Skeletal muscle satellite cell (primary cell): ENCODE measurements around the gene C2CD3.

ENCODE experiments used
- H3K27me3 ChIP-seq: 2 replicates; pipeline ENCODE4 v1.7.0; 2013; ENCODE audit warnings: low read length; ENCODE audit not compliant: control insufficient read depth, insufficient read depth
- H3K36me3 ChIP-seq: 2 replicates; pipeline ENCODE4 v1.7.0; 2013; ENCODE audit warnings: mild to moderate bottlenecking, control low read depth, low read length; ENCODE audit not compliant: insufficient read depth
- H3K4me1 ChIP-seq: 2 replicates; pipeline ENCODE4 v1.7.0; 2013; ENCODE audit warnings: low read length; ENCODE audit not compliant: control insufficient read depth, insufficient read depth
- H3K4me2 ChIP-seq: 2 replicates; pipeline ENCODE4 v1.7.0; 2013; ENCODE audit warnings: mild to moderate bottlenecking, low read length
- H3K4me3 ChIP-seq: 2 replicates; pipeline ENCODE4 v1.7.0; 2013; ENCODE audit warnings: low read length
- H3K9ac ChIP-seq: 2 replicates; pipeline ENCODE4 v1.7.0; 2013; ENCODE audit warnings: mild to moderate bottlenecking, low read depth, low read length, moderate library complexity
- H3K9me3 ChIP-seq: replicated peaks from 2 replicates; pipeline ENCODE4 v1.7.0; 2013; ENCODE audit warnings: mild to moderate bottlenecking, control low read depth, low read length

Gene C2CD3

GRCh38 chr11:74050465-74050864 is 120.3 kb downstream of the C2CD3 start:
- Histone ChIP-seq H3K9me3 (no peaks in the 10 kb centered on the region), H3K36me3 (peaks cover 25% of the 10 kb centered on the region)

GRCh38 chr11:74048993-74049392 is 121.8 kb downstream of the C2CD3 start:
- Histone ChIP-seq H3K9me3 (no peaks in the 10 kb centered on the region), H3K27me3 (no peaks in the 10 kb centered on the region), H3K4me1 (no peaks in the 10 kb centered on the region), H3K4me2 (no peak overlapping the region), H3K9ac (no peak overlapping the region), H3K4me3 (no peak overlapping the region), H3K36me3 (peaks cover 25% of the 10 kb centered on the region)

More at GRCh38 chr11:74050465-74050864, 120.3 kb downstream of the C2CD3 start:
- H3K4me3 ChIP-seq = no peak overlapping the region
- no peak overlapping the region for H3K9ac ChIP-seq
- peaks cover 1% of the 10 kb centered on the region for H3K4me1 ChIP-seq
- no peak overlapping the region for H3K4me2 ChIP-seq
- H3K27me3 ChIP-seq = no peaks in the 10 kb centered on the region

GRCh38 chr11:74044538-74044937 is 126.3 kb downstream of the C2CD3 start:
- H3K4me2 ChIP-seq = no peak overlapping the region
- H3K9me3 ChIP-seq = no peaks in the 10 kb centered on the region
- H3K4me3 ChIP-seq = no peak overlapping the region
- H3K4me1 ChIP-seq = no peaks in the 10 kb centered on the region
- no peaks in the 10 kb centered on the region for H3K27me3 ChIP-seq
- H3K36me3 ChIP-seq = peaks cover 37% of the 10 kb centered on the region
- H3K9ac ChIP-seq = no peak overlapping the region

- Histone ChIP-seq H3K4me3 (no peak overlapping the region), H3K4me2 (no peak overlapping the region), H3K9ac (no peak overlapping the region), H3K27me3 (no peaks in the 10 kb centered on the region), H3K36me3 (peaks cover 32% of the 10 kb centered on the region), H3K9me3 (no peaks in the 10 kb centered on the region), H3K4me1 (no peaks in the 10 kb centered on the region)
These were observed 127.4 kb downstream of the C2CD3 start for GRCh38 chr11:74043450-74043849.

- H3K4me3 ChIP-seq = no peak overlapping the region
- H3K9me3 ChIP-seq = no peaks in the 10 kb centered on the region
- H3K27me3 ChIP-seq = no peaks in the 10 kb centered on the region
- no peaks in the 10 kb centered on the region for H3K4me1 ChIP-seq
- H3K4me2 ChIP-seq = no peak overlapping the region
- H3K9ac ChIP-seq = no peak overlapping the region
- peaks cover 55% of the 10 kb centered on the region for H3K36me3 ChIP-seq
These were observed 133.5 kb downstream of the C2CD3 start for GRCh38 chr11:74037309-74037708.

- H3K4me1 ChIP-seq = no peaks in the 10 kb centered on the region
- H3K9ac ChIP-seq = no peak overlapping the region
- H3K4me2 ChIP-seq = no peak overlapping the region
- no peak overlapping the region for H3K4me3 ChIP-seq
- no peaks in the 10 kb centered on the region for H3K9me3 ChIP-seq
- peaks cover 52% of the 10 kb centered on the region for H3K36me3 ChIP-seq
- H3K27me3 ChIP-seq = no peaks in the 10 kb centered on the region
These were observed 135.5 kb downstream of the C2CD3 start for GRCh38 chr11:74035264-74035663.

GRCh38 chr11:74033046-74033445 is 137.8 kb downstream of the C2CD3 start:
- Histone ChIP-seq H3K9me3 (no peaks in the 10 kb centered on the region), H3K4me3 (no peak overlapping the region), H3K4me1 (no peaks in the 10 kb centered on the region), H3K4me2 (no peak overlapping the region), H3K36me3 (peaks cover 46% of the 10 kb centered on the region), H3K9ac (no peak overlapping the region), H3K27me3 (no peaks in the 10 kb centered on the region)

- Histone ChIP-seq H3K27me3 (no peaks in the 10 kb centered on the region), H3K9me3 (no peaks in the 10 kb centered on the region), H3K4me2 (no peak overlapping the region), H3K9ac (no peak overlapping the region), H3K36me3 (peaks cover 29% of the 10 kb centered on the region), H3K4me1 (peaks cover 13% of the 10 kb centered on the region), H3K4me3 (no peak overlapping the region)
These were observed 139.8 kb downstream of the C2CD3 start for GRCh38 chr11:74030723-74031676.

- H3K9me3 ChIP-seq = no peaks in the 10 kb centered on the region
- no peak overlapping the region for H3K4me2 ChIP-seq
- H3K36me3 ChIP-seq = no peaks in the 10 kb centered on the region
- H3K4me1 ChIP-seq = peaks cover 26% of the 10 kb centered on the region
- no peak overlapping the region for H3K4me3 ChIP-seq
- no peaks in the 10 kb centered on the region for H3K27me3 ChIP-seq
- no peak overlapping the region for H3K9ac ChIP-seq
These were observed 145.2 kb downstream of the C2CD3 start for GRCh38 chr11:74025467-74026166.

GRCh38 chr11:74024261-74025029 is 146.4 kb downstream of the C2CD3 start:
- H3K4me3 ChIP-seq = no peak overlapping the region

GRCh38 chr11:74023276-74023675 is 147.5 kb downstream of the C2CD3 start:
- H3K9me3 ChIP-seq = no peaks in the 10 kb centered on the region
- H3K36me3 ChIP-seq = no peaks in the 10 kb centered on the region
- no peak overlapping the region for H3K4me3 ChIP-seq
- no peak overlapping the region for H3K4me2 ChIP-seq
- no peak overlapping the region for H3K9ac ChIP-seq
- no peaks in the 10 kb centered on the region for H3K27me3 ChIP-seq
- peaks cover 49% of the 10 kb centered on the region for H3K4me1 ChIP-seq

More at GRCh38 chr11:74024261-74025029, 146.4 kb downstream of the C2CD3 start:
- H3K4me2 ChIP-seq = no peak overlapping the region
- no peak overlapping the region for H3K9ac ChIP-seq
- no peaks in the 10 kb centered on the region for H3K9me3 ChIP-seq
- H3K4me1 ChIP-seq = peaks cover 37% of the 10 kb centered on the region
- no peaks in the 10 kb centered on the region for H3K27me3 ChIP-seq
- H3K36me3 ChIP-seq = no peaks in the 10 kb centered on the region
